ENCODE data around the gene HDAC4. TPM values are rescaled to one million over a fixed set of nuclear protein-coding genes. Genes with fewer than 3 reads are reported as not detected.

The HDAC4 gene
- total RNA-seq, 2 donors from 2014 or later = 9.3 to 139 TPM

GRCh38 chr2:239034561-239035341 is 366.1 kb downstream of the HDAC4 start:
- intact Hi-C loops (cut with DNase I) = loop anchor here (5.0 kb wide), 2 partner anchors 848 to 1108 kb away; partner anchors contain the start of gene OTOS
- WGBS, 2 donors = 60 to 61% methylated on average over 8 to 19 of the region's 19 CpGs
- no peaks in the 10 kb centered on the region for H3K4me1 ChIP-seq
- DNase-seq = no peak
- no peaks in the 10 kb centered on the region for H3K9me3 ChIP-seq
- TF ChIP-seq CTCF (IDR thresholded peaks at IDR 0.05) (no peak), POLR2A (IDR thresholded peaks at IDR 0.05) (no peak)
- H3K4me3 ChIP-seq = no peak overlapping the region
- no peak for ATAC-seq
- H3K36me3 ChIP-seq (replicated peaks in 1 of 2; ENCODE audit: insufficient read depth in 1 of 2, low read depth in 2 of 2) = no peaks in the 10 kb centered on the region
- no peak overlapping the region for H3K27ac ChIP-seq
- no peaks in the 10 kb centered on the region for H3K27me3 ChIP-seq

DNA sequence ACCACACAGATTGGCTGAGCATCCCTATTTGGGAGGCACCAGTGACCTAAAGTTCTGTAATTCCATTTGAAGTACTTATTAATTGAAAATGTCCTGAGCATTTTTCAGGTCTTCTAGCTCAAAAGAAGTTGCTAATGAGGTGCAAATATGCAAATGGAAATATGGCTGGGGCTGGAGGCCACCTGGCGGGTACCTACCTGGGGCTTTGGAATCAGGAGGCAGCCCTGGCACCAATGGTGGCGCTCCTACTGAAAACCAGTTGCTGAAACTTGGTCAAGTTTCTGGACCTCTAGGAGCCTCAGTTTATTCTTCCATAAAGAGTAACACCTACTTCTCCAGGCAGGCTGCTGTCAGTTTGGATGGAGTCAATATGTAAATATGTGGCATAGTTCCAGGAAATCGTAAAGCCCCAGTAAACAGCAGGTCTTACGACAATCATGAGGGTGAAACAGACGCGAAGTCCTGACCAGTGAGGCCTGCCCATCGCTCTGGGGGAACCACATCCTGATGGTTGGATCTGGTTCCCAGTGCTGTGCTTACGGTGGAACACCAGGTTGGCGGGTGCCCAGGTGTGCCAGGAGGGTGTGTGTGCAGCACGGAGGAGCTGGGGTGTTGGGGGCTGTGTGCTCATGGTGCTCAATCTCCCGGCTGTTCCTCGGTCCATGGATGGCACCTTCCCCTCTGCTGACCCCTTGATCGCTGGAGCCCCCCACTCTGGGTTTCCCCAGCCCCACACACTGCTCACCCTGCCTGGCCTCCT is 366.8 kb downstream of the HDAC4 start:
- ATAC-seq = no peak
- Histone ChIP-seq H3K36me3 (replicated peaks in 1 of 2; ENCODE audit: insufficient read depth in 1 of 2, low read depth in 2 of 2) (no peaks in the 10 kb centered on the region), H3K4me1 (no peaks in the 10 kb centered on the region), H3K27ac (no peak overlapping the region), H3K4me3 (no peak overlapping the region), H3K9me3 (no peaks in the 10 kb centered on the region), H3K27me3 (no peaks in the 10 kb centered on the region)
- DNase-seq = no peak
- TF ChIP-seq CTCF (IDR thresholded peaks at IDR 0.05) = no peak
- TF ChIP-seq POLR2A (IDR thresholded peaks at IDR 0.05) = no peak
- 41 to 48% methylated on average over 10 to 13 of the region's 13 CpGs for whole genome bisulfite sequencing, 2 donors
- intact Hi-C loops (cut with DNase I) = loop anchor here (5.0 kb wide), 1 partner anchor 848 kb away; no protein-coding TSS in a partner anchor

- TF ChIP-seq CTCF (IDR thresholded peaks at IDR 0.05) = no peak
- TF ChIP-seq POLR2A (IDR thresholded peaks at IDR 0.05) = no peak
- H3K27me3 ChIP-seq = no peaks in the 10 kb centered on the region
- H3K4me3 ChIP-seq = no peak overlapping the region
- H3K9me3 ChIP-seq = no peaks in the 10 kb centered on the region
- intact Hi-C loops (cut with DNase I) = loop anchor here (5.0 kb wide), 1 partner anchor 852 kb away; no protein-coding TSS in a partner anchor
- ATAC-seq = no peak
- no peaks in the 10 kb centered on the region for H3K4me1 ChIP-seq
- 50 to 58% methylated on average over 9 of the region's 9 CpGs for WGBS, 2 donors
- no peaks in the 10 kb centered on the region for H3K36me3 ChIP-seq (replicated peaks in 1 of 2; ENCODE audit: insufficient read depth in 1 of 2, low read depth in 2 of 2)
- DNase-seq = no peak
- no peak overlapping the region for H3K27ac ChIP-seq
Observed at GRCh38 chr2:239029958-239030357, 370.9 kb downstream of the HDAC4 start.

DNA sequence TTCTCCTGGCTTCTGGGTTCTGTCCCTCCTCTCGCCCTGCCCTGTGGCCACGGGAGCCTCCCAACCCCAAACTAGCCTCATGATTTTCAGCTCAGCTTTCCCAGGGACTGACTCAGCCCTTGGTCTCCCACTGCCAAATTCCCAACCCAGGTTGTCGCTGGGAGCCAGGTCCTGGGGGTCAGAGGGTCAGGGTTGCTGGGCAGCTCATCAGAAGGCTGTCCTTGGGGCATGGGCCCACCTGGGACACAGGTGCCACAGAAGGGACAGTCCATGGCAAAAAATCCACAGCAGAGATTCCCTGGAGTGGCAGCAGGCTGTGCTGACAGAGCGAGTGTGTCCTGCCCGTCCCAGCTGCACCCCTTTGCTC is 372.6 kb downstream of the HDAC4 start:
- Histone ChIP-seq H3K36me3 (replicated peaks in 1 of 2; ENCODE audit: insufficient read depth in 1 of 2, low read depth in 2 of 2) (no peaks in the 10 kb centered on the region), H3K4me3 (no peak overlapping the region), H3K27me3 (no peaks in the 10 kb centered on the region), H3K4me1 (no peaks in the 10 kb centered on the region), H3K9me3 (no peaks in the 10 kb centered on the region), H3K27ac (no peak overlapping the region)
- WGBS, 2 donors = 70 to 80% methylated on average over 5 of the region's 5 CpGs
- DNase-seq (no peak), ATAC-seq (no peak)
- intact Hi-C loops (cut with DNase I) = no loop called here
- no peak for TF ChIP-seq CTCF (IDR thresholded peaks at IDR 0.05)
- TF ChIP-seq POLR2A (IDR thresholded peaks at IDR 0.05) = no peak
